T-helper 2 cell treated with Interferon-gamma antibody and Interleukin-4, amounts not matched to agents 100 ng/mL and 5 ng/mL, for 36 hours (primary cell): ENCODE data around the gene CDKL4. TPM values are rescaled to one million over a fixed set of nuclear protein-coding genes. Genes with fewer than 3 reads are reported as not detected.
"Not testable (repeated sequence)": the region's sequence is repeated elsewhere in the genome, so short reads cannot be mapped to it uniquely, and the experiment has no call there.

ENCODE experiments used
- intact Hi-C: fragments of 100-400 bp; cut with micrococcal nuclease; formaldehyde crosslinking; loops from one replicate; pipeline ENCODE4 v1.15.1; 2023
- total RNA-seq: library from RNA; stranded (reverse); gene quantifications from 2 replicates; pipeline ENCODE4 v1.2.3, GENCODE V29; 2022

CDKL4 gene
- total RNA-seq, 1 donor from 2014 or later: 0.59 TPM

GRCh38 chr2:39232141-39232540 is 11.6 kb downstream of the CDKL4 start:
- intact Hi-C loops: no loop called here

GRCh38 chr2:39228413-39229209 is 15.2 kb downstream of the CDKL4 start:
- intact Hi-C loops: loop anchor here (1.0 kb wide), 4 partner anchors 11 to 281 kb away; partner anchors contain the start of gene SOS1

GRCh38 chr2:39227628-39228412 is 15.9 kb downstream of the CDKL4 start:
- intact Hi-C loops: loop anchor here (1.0 kb wide), 4 partner anchors 11 to 281 kb away; partner anchors contain the start of gene SOS1

GRCh38 chr2:39225567-39225966 is 18.2 kb downstream of the CDKL4 start:
- intact Hi-C loops: no loop called here

GRCh38 chr2:39223909-39224308 is 19.9 kb downstream of the CDKL4 start:
- intact Hi-C loops: no loop called here

- intact Hi-C loops: no loop called here
Measured at GRCh38 chr2:39221459-39221858, 22.3 kb downstream of the CDKL4 start.

GRCh38 chr2:39220136-39220535 is 23.6 kb downstream of the CDKL4 start:
- intact Hi-C loops: no loop called here

- intact Hi-C loops: loop anchor here (10.0 kb wide), 1 partner anchor 844 kb away; the partner anchor contains the start of gene ATL2
Measured at GRCh38 chr2:39218391-39218790, 25.4 kb downstream of the CDKL4 start.

- intact Hi-C loops: loop anchor here (1.0 to 10.0 kb wide), 4 partner anchors 11 to 842 kb away; partner anchors contain the start of genes ATL2 and SOS1
Measured at GRCh38 chr2:39217192-39217550, 26.6 kb downstream of the CDKL4 start.

- intact Hi-C loops: loop anchor here (1.0 to 10.0 kb wide), 5 partner anchors 12 to 842 kb away; partner anchors contain the start of genes ATL2 and SOS1
Measured at GRCh38 chr2:39216346-39217191, 27.2 kb downstream of the CDKL4 start.

GRCh38 chr2:39215545-39215944 is 28.2 kb downstream of the CDKL4 start:
- intact Hi-C loops: loop anchor here (1.0 to 10.0 kb wide), 2 partner anchors 12 to 841 kb away; partner anchors contain the start of gene ATL2

- intact Hi-C loops: loop anchor here (10.0 kb wide), 1 partner anchor 838 kb away; the partner anchor contains the start of gene ATL2
Measured at GRCh38 chr2:39213015-39213414, 30.8 kb downstream of the CDKL4 start.

- intact Hi-C loops: loop anchor here (10.0 kb wide), 1 partner anchor 836 kb away; the partner anchor contains the start of gene ATL2
Measured at GRCh38 chr2:39210846-39211245, 32.9 kb downstream of the CDKL4 start.

GRCh38 chr2:39203382-39203781 is 40.4 kb downstream of the CDKL4 start:
- intact Hi-C loops: loop anchor here (1.0 kb wide), 1 partner anchor 12 kb away; no protein-coding TSS in a partner anchor

- intact Hi-C loops: loop anchor here (1.0 kb wide), 1 partner anchor 12 kb away; no protein-coding TSS in a partner anchor
Measured at GRCh38 chr2:39202639-39203369, 41.0 kb downstream of the CDKL4 start.

- intact Hi-C loops: not testable (repeated sequence)
Measured at GRCh38 chr2:39197003-39197402, 46.8 kb downstream of the CDKL4 start.

- intact Hi-C loops: no loop called here
Measured at GRCh38 chr2:39194686-39195085, 49.1 kb downstream of the CDKL4 start.

- intact Hi-C loops: no loop called here
Measured at GRCh38 chr2:39188960-39189494, 54.7 kb downstream of the CDKL4 start.

- intact Hi-C loops: no loop called here
Measured at GRCh38 chr2:39183673-39184072, 60.1 kb downstream of the CDKL4 start.

GRCh38 chr2:39181297-39181696 is 62.5 kb downstream of the CDKL4 start:
- intact Hi-C loops: no loop called here
